H4 (cell line): ENCODE measurements around the gene COX10. TPM values are rescaled to one million over a fixed set of nuclear protein-coding genes. Genes with fewer than 3 reads are reported as not detected.

Source experiments
- total RNA-seq: library from RNA; depleted of rRNA; stranded (reverse); fragments of >200 nt; shearing (Covaris generic); gene quantifications from 2 replicates; pipeline ENCODE4 v1.2.3, GENCODE V29; 2014; rRNA removed

The COX10 gene
- total RNA-seq, 1 experiment from 2014 or later = 25.0 TPM

Other genes starting within 250 kb of the COX10 start
- gene CDRT15, start 167.4 kb downstream of the COX10 start, total RNA-seq = not detected in 2 replicates
- 9.7 and 9.8 TPM in 2 replicates for gene HS3ST3B1, start 231.6 kb downstream of the COX10 start, total RNA-seq